NCI-H2029 (cell line): Measurements from ENCODE around the gene ZFHX3.
A peak's percentile ranks its signal among the peaks of the same experiment; 100 is the strongest.
"Not testable (repeated sequence)": the region's sequence is repeated elsewhere in the genome, so short reads cannot be mapped to it uniquely, and the experiment has no call there.

Experiments used
- DNase-seq: peaks from one replicate; lab custom pipeline; 2025; lab: John Stamatoyannopoulos, UW

ZFHX3 gene

GRCh38 chr16:73047536-73048291 lies at the start of gene ZFHX3:
ZFHX3 (minus strand) TSS chr16:73048128; CDS start chr16:72960145, 87,983 bp downstream.
- DNase-seq = peak; percentile 37

GRCh38 chr16:73096510-73096909 lies 48.6 kb upstream of the ZFHX3 start:
- DNase-seq = no peak

GRCh38 chr16:73095885-73096421 lies 48.0 kb upstream of the ZFHX3 start:
- peak; percentile 24 for DNase-seq

GRCh38 chr16:73095142-73095820 lies 47.4 kb upstream of the ZFHX3 start:
- DNase-seq = no peak

GRCh38 chr16:73094371-73094770 lies 46.4 kb upstream of the ZFHX3 start:
- no peak for DNase-seq

- no peak for DNase-seq
These were observed 45.5 kb upstream of the ZFHX3 start for GRCh38 chr16:73093146-73094144.

- no peak for DNase-seq
These were observed 44.4 kb upstream of the ZFHX3 start for GRCh38 chr16:73092236-73092781.

- no peak for DNase-seq
These were observed 43.2 kb upstream of the ZFHX3 start for GRCh38 chr16:73091174-73091573.

- no peak for DNase-seq
These were observed 41.5 kb upstream of the ZFHX3 start for GRCh38 chr16:73089420-73089819.

GRCh38 chr16:73086108-73086507 lies 38.2 kb upstream of the ZFHX3 start:
- no peak for DNase-seq

- no peak for DNase-seq
These were observed 35.3 kb upstream of the ZFHX3 start for GRCh38 chr16:73083271-73083670.

- not testable (repeated sequence) for DNase-seq
These were observed 34.7 kb upstream of the ZFHX3 start for GRCh38 chr16:73082634-73083051.

- DNase-seq = no peak
These were observed 33.0 kb upstream of the ZFHX3 start for GRCh38 chr16:73080931-73081330.

- no peak for DNase-seq
These were observed 28.4 kb upstream of the ZFHX3 start for GRCh38 chr16:73076324-73076810.

GRCh38 chr16:73074382-73074781 lies 26.5 kb upstream of the ZFHX3 start:
- no peak for DNase-seq

GRCh38 chr16:73072051-73072450 lies 24.1 kb upstream of the ZFHX3 start:
- not testable (repeated sequence) for DNase-seq

- DNase-seq = peak; percentile 48
These were observed 23.4 kb upstream of the ZFHX3 start for GRCh38 chr16:73071131-73071940.

GRCh38 chr16:73069581-73070262 lies 21.8 kb upstream of the ZFHX3 start:
- DNase-seq = no peak

GRCh38 chr16:73068541-73069401 lies 20.8 kb upstream of the ZFHX3 start:
- DNase-seq = peak; percentile 82
